Glutamatergic neuron (in vitro differentiated cells): ENCODE data around the gene FAM111A. TPM values are rescaled to one million over a fixed set of nuclear protein-coding genes. Genes with fewer than 3 reads are reported as not detected.

Source experiments
- DNase-seq: peaks from one replicate; pipeline ENCODE4 v3.0.0; 2022
- H3K27ac Mint-ChIP-seq: one replicate; pipeline ENCODE4 v1.8.0; 2020; ENCODE audit warnings: mild to moderate bottlenecking, mixed read lengths, inconsistent platforms; ENCODE audit not compliant: unreplicated experiment
- H3K27me3 Mint-ChIP-seq: one replicate; pipeline ENCODE4 v1.8.0; 2020; ENCODE audit warnings: mild to moderate bottlenecking, moderate library complexity, mixed read lengths, inconsistent platforms; ENCODE audit not compliant: unreplicated experiment
- H3K36me3 Mint-ChIP-seq: one replicate; pipeline ENCODE4 v1.8.0; 2020; ENCODE audit warnings: mild to moderate bottlenecking, mixed read lengths, inconsistent platforms; ENCODE audit not compliant: unreplicated experiment
- H3K4me1 Mint-ChIP-seq: one replicate; pipeline ENCODE4 v1.8.0; 2020; ENCODE audit warnings: mild to moderate bottlenecking, low read depth, mixed read lengths, inconsistent platforms; ENCODE audit not compliant: unreplicated experiment
- H3K4me3 Mint-ChIP-seq: one replicate; pipeline ENCODE4 v1.8.0; 2020; ENCODE audit warnings: mild to moderate bottlenecking, mixed read lengths, inconsistent platforms; ENCODE audit not compliant: unreplicated experiment
- H3K9me3 Mint-ChIP-seq: one replicate; pipeline ENCODE4 v1.8.0; 2020; ENCODE audit warnings: mild to moderate bottlenecking, moderate library complexity, mixed read lengths, inconsistent platforms; ENCODE audit not compliant: unreplicated experiment
- CTCF ChIP-seq: fragments of 200-600 bp; sonication (generic); IDR thresholded peaks from one replicate; pipeline ENCODE4 v1.5.0; 2021; ENCODE audit not compliant: partially characterized antibody, unreplicated experiment
- total RNA-seq: library from RNA; stranded (reverse); fragmentation: NEBNext Ultra II Directional; extraction: Animal tissue kit (Norgen Biotek cat#: 25700); gene quantifications from one replicate; pipeline ENCODE4 v1.2.1, GENCODE V29; 2021; ENCODE audit not compliant: unreplicated experiment

FAM111A gene
- total RNA-seq, 1 donor from 2014 or later: 3.1 TPM

DNA sequence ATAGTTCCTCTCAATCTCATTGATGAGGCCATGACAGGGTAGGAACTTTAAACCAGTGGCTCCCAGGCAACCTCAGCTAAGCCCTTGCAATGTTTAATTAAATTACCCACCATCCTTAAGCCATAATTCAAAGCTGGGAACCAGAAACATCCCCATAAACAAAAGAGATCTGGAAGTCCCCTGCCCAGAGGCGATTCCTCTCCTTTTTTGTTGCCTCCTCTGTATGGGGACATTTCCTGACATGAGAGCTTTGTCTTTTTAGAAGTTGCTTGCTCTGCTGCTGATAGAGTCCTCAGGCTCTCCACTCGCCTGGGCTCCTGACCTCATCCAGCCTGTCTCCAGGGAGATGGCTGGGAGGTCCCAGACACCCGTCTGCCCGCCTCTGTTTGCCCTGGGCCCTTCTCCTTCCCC lies 32.4 kb downstream of the FAM111A start:
- peaks cover 8% of the 10 kb centered on the region for H3K9me3 Mint-ChIP-seq
- TF ChIP-seq CTCF: no peak
- no peak for DNase-seq
- peaks cover 9% of the 10 kb centered on the region for H3K27me3 Mint-ChIP-seq
- no peak overlapping the region for H3K4me3 Mint-ChIP-seq
- peaks cover 4% of the 10 kb centered on the region for H3K4me1 Mint-ChIP-seq
- no peaks in the 10 kb centered on the region for H3K36me3 Mint-ChIP-seq
- no peak overlapping the region for H3K27ac Mint-ChIP-seq

DNA sequence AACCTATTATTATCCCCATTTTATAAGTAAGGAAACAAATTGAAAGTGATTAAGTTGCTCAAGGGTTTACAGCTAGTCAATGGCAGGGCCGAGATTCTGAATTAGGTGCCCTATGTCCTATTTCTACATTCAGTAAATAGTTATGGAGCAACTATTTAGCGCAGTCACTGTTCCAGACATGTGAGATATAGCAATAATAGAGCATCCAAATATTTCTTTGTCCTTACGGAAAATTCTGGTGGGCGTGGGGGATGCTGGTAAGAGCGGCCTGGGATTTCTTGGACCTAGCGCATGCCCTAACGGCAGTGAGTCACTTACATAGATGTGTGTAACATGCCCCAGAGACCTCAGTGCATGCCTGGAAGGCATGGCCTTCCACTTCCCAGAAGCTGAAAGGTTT lies 33.7 kb downstream of the FAM111A start:
- Mint-ChIP-seq H3K4me3 (no peak overlapping the region), H3K27ac (no peak overlapping the region), H3K9me3 (peaks cover 8% of the 10 kb centered on the region), H3K4me1 (peaks cover 4% of the 10 kb centered on the region), H3K27me3 (peaks cover 9% of the 10 kb centered on the region), H3K36me3 (no peaks in the 10 kb centered on the region)
- DNase-seq: no peak
- no peak for TF ChIP-seq CTCF

DNA sequence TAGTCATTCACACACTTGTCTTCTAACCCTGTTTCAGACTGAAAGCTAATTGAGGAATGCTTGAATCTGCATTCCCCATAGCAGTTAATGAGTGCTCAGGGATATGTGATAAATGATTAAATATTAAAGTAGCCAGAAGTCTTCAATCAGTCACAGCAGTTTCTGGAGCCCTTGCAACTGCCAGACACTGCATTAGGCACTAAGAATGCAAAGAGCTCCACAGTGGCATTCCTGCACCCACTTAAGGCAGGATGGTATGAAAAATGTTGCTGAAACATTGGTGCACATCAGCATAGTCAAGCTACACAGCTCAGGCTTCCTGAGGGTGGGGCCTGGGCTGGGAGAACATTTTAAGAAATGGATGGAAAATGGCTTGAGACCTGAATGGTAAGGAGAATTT lies 35.7 kb downstream of the FAM111A start:
- Mint-ChIP-seq H3K27ac (no peak overlapping the region), H3K27me3 (peaks cover 5% of the 10 kb centered on the region), H3K4me1 (peaks cover 4% of the 10 kb centered on the region), H3K4me3 (no peak overlapping the region), H3K36me3 (no peaks in the 10 kb centered on the region), H3K9me3 (peaks cover 7% of the 10 kb centered on the region)
- no peak for DNase-seq
- no peak for TF ChIP-seq CTCF

- Mint-ChIP-seq H3K4me3 (no peak overlapping the region), H3K27ac (no peak overlapping the region), H3K9me3 (peaks cover 4% of the 10 kb centered on the region), H3K27me3 (peaks cover 5% of the 10 kb centered on the region), H3K36me3 (no peaks in the 10 kb centered on the region), H3K4me1 (peaks cover 1% of the 10 kb centered on the region)
- no peak for DNase-seq
- no peak for TF ChIP-seq CTCF
These were observed 36.5 kb downstream of the FAM111A start for GRCh38 chr11:59179121-59179520.

DNA sequence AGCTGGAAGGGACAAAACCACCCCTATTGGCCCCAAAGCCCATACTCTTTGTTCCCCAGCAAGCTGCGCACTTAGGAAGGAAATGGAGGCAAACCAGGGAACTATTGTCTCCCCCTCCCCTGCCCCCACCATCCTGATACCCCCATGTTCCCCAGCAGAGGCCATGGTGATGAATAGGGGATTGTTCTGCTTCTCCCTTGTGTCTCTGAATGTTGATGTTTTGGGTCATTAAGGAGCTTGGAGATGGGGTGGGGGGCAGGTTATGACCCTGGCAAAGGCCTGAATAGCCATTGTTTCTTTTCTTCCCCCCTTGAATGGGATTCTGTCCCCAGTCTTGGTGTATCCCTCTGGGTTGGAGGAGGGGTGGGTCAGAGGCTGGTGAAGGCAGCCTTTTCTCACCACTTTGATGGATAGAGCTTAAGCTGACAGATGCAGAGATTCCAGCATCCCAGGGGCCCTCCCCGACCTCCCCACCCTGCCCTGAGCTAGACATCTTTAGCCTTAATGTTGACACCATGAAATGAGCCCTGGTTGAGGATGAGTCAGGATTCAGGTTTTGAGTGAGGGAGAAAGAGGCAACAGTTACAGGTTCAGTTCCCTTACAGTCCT lies 37.6 kb downstream of the FAM111A start:
- H3K9me3 Mint-ChIP-seq: peaks cover 2% of the 10 kb centered on the region
- DNase-seq: no peak
- TF ChIP-seq CTCF: no peak
- H3K36me3 Mint-ChIP-seq: no peaks in the 10 kb centered on the region
- peaks cover 6% of the 10 kb centered on the region for H3K27me3 Mint-ChIP-seq
- H3K4me3 Mint-ChIP-seq: no peak overlapping the region
- no peaks in the 10 kb centered on the region for H3K4me1 Mint-ChIP-seq
- no peak overlapping the region for H3K27ac Mint-ChIP-seq
